HAP-1 (cell line): ENCODE data around the gene ADD2.
A peak's percentile ranks its signal among the peaks of the same experiment; 100 is the strongest.

Experiments
- DNase-seq, 2 experiments: peaks; one replicate each; pipeline ENCODE4 v3.0.0-alpha.2; 2016 to 2020; ENCODE audit warnings: low spot score in 2 of 2
- H3K27me3 ChIP-seq: fragments of 250-450 bp; sonication (Bioruptor Pico); 2 replicates; pipeline ENCODE4 v1.5.1; 2020; ENCODE audit warnings: low read depth, mild to moderate bottlenecking, moderate library complexity
- H3K36me3 ChIP-seq: fragments of 250-450 bp; sonication (Bioruptor Pico); replicated peaks from 2 replicates; pipeline ENCODE4 v1.5.1; 2020; ENCODE audit warnings: mild to moderate bottlenecking
- H3K4me1 ChIP-seq: fragments of 250-450 bp; sonication (Bioruptor Pico); 2 replicates; pipeline ENCODE4 v1.5.1; 2020; ENCODE audit warnings: mild to moderate bottlenecking
- H3K4me3 ChIP-seq: fragments of 250-450 bp; sonication (Bioruptor Pico); 2 replicates; pipeline ENCODE4 v1.5.1; 2020; ENCODE audit warnings: mild to moderate bottlenecking, moderate library complexity
- H3K9me3 ChIP-seq: fragments of 250-450 bp; sonication (Bioruptor Pico); 2 replicates; pipeline ENCODE4 v1.5.1; 2020; ENCODE audit warnings: mild to moderate bottlenecking, moderate library complexity
- in situ Hi-C: fragments of 300-500 bp; cut with MboI; formaldehyde crosslinking; loops from 3 replicates; pipeline ENCODE4 v1.14.3; 2020; ENCODE audit warnings: low sequenced_read_pairs, inconsistent platforms, mixed read lengths

The ADD2 gene

DNA sequence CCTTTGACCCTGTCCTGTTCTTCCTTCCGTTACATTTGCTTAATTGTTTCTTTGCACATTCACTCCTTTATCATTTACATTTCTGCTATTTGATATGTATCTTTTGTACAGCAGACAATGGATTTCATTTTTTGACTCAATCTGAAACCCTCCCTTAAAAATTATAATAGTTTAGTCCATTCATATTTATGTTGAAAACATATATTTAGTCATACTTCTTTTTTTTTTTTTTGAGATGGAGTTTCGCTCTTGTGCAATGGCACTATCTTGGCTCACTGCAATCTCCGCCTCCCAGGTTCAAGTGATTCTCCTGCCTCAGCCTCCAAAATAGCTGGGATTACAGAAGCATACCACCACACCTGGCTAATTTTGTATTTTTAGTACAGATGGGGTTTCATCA lies 119.0 kb downstream of the ADD2 start:
- Histone ChIP-seq H3K27me3 (no peaks in the 10 kb centered on the region), H3K4me3 (no peak overlapping the region), H3K4me1 (0 out of 2 replicates have a peak, but pooled peaks cover 2% of the 10 kb centered on the region), H3K36me3 (no peaks in the 10 kb centered on the region), H3K9me3 (no peaks in the 10 kb centered on the region)
- in situ Hi-C loops: loop anchor here (10.0 to 25.0 kb wide), 3 partner anchors 304 to 737 kb away; partner anchors contain the start of genes FAM136A and MXD1
- no peak for DNase-seq

DNA sequence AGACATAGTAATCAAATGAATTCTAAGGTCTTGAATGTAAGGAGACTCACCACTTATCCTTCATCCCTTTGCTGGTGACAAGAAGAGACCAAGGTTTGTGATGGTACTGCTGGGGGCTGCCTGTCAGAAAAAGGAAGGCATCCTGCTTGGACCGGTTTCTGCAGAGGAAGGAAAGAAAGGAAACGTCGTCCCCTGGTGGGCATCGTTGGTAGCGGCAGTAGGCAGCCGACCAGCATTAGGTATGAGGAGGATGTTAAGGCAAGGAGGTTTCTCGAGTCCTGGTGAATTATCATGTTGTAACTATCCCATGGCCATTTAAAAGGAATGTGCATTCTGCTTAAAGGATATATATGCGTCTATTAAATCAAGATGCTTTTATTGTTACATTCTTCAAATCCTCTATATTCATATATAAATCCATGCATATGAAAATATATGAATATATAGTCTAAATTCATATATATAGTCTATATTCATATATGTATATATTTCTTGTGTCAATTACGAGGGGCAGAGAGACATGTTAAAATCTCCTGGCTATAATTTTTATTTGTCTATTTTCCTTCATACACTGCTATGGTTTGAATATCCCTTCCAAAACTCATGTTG lies 120.0 kb downstream of the ADD2 start:
- no peak overlapping the region for H3K4me3 ChIP-seq
- 0 out of 2 replicates have a peak, but pooled peaks cover 1% of the 10 kb centered on the region for H3K4me1 ChIP-seq
- no peaks in the 10 kb centered on the region for H3K36me3 ChIP-seq
- no peaks in the 10 kb centered on the region for H3K27me3 ChIP-seq
- in situ Hi-C loops: loop anchor here (10.0 to 25.0 kb wide), 3 partner anchors 303 to 736 kb away; partner anchors contain the start of genes FAM136A and MXD1
- peak; percentile 59 to 86 for DNase-seq
- H3K9me3 ChIP-seq: no peaks in the 10 kb centered on the region

DNA sequence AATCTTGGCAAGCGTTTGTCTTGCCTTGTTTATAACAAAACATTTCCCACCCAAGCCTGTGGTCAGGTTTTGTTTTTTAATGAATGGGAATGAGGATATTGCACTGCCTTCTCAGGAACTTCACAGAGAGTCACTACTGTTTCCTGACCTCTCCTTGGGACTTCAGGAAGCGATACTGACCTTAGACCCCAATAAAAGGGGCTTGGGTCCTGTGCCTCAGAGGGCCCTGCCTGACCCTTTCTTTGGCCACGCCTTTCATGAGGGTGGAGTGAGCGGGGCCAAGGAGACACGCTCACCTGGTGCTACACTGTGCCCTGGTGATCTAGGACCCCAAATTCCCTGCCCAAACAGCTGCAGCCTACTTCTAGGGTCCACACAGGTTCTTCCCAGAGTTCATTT lies 121.6 kb downstream of the ADD2 start:
- Histone ChIP-seq H3K27me3 (no peaks in the 10 kb centered on the region), H3K4me1 (no peaks in the 10 kb centered on the region), H3K9me3 (no peaks in the 10 kb centered on the region), H3K4me3 (no peak overlapping the region), H3K36me3 (no peaks in the 10 kb centered on the region)
- no peak for DNase-seq
- in situ Hi-C loops: loop anchor here (10.0 to 25.0 kb wide), 3 partner anchors 302 to 734 kb away; partner anchors contain the start of genes FAM136A and MXD1

DNA sequence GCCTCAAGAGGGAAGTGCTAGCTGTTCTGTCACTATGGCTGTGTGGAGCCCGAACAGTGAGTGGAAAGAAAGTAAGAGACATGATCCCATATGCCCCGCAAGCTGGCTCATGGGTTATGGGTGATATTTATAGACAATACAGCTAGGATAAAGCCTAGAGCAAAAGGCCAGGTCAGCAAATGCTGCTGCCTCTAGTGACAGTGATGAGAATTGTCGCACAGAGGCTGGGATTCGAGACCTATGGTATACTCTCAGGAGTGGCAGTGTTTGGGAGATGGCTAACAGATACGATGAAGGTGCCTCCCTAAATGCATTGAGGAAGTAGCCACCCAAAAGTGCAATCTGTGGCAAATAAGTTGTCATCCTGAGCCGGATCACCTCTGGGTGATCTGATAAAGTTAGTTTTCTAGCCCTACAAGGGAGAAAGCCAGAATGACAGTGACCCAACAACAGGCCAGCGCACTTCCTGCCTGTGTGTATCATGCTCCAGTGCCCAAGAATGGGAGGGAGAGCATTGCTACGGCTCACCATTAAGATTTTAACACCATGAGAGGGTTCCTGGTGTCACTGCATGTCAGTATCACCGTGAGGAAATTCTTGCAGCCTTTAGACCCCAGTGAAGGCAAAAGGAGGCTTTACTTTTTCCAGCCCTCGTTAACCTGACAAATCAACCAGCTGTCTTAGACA lies 122.1 kb downstream of the ADD2 start:
- peak; percentile 20 to 29 for DNase-seq
- no peaks in the 10 kb centered on the region for H3K4me1 ChIP-seq
- 0 out of 2 replicates have a peak, but pooled peaks cover 2% of the 10 kb centered on the region for H3K27me3 ChIP-seq
- in situ Hi-C loops: loop anchor here (10.0 to 25.0 kb wide), 3 partner anchors 301 to 734 kb away; partner anchors contain the start of genes FAM136A and MXD1
- H3K4me3 ChIP-seq: no peak overlapping the region
- no peaks in the 10 kb centered on the region for H3K9me3 ChIP-seq
- no peaks in the 10 kb centered on the region for H3K36me3 ChIP-seq

DNA sequence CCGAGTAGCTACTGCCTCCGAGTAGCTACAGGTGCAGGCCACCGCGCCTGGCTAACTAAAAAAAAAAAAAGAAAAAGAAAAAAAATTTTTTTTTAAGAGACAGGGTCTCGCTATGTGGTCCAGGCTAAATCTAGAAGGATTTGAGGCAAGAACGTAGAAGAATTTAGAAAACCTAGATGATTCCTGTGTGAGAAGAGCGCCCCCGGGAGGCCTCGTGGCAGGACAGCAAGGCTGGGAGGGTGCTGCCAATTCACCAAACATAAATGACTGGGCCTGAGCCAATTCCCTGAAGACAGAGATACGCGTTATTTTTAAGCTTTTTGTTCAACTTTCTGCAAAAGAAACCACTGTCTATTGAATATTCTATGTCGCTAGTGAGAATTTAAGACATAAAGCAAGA lies 124.3 kb downstream of the ADD2 start:
- H3K4me1 ChIP-seq: no peaks in the 10 kb centered on the region
- H3K36me3 ChIP-seq: no peaks in the 10 kb centered on the region
- peak; percentile 23 to 65 for DNase-seq
- H3K4me3 ChIP-seq: no peak overlapping the region
- in situ Hi-C loops: loop anchor here (10.0 to 25.0 kb wide), 3 partner anchors 299 to 731 kb away; partner anchors contain the start of genes FAM136A and MXD1
- 0 out of 2 replicates have a peak, but pooled peaks cover 2% of the 10 kb centered on the region for H3K27me3 ChIP-seq
- H3K9me3 ChIP-seq: no peaks in the 10 kb centered on the region

DNA sequence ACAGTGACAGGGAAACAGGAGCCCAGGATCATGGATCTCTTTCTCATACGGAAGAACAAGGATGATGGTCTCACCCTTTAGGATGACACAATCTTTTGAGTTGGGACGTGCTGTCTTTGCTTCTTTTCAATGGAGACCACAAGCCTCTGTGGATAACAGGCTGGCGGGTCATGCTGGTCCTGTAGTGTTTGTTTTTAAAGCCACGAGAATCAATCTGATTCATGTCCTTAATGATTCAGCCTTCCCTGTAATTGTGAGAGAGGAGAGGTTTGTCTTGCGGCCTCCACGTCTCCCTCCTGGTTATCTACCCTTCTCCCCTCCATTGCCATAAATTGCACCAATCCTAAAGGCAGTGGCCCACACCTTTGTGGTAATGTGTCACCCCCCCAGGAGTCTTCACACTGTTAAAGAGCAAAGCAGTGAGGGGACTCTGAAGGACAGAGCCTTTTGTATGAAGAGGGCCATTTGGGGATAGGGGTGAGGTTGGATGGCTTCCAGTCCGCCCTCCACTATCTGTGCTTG lies 126.7 kb downstream of the ADD2 start:
- Histone ChIP-seq H3K4me1 (no peaks in the 10 kb centered on the region), H3K27me3 (0 out of 2 replicates have a peak, but pooled peaks cover 2% of the 10 kb centered on the region), H3K36me3 (no peaks in the 10 kb centered on the region), H3K9me3 (no peaks in the 10 kb centered on the region), H3K4me3 (no peak overlapping the region)
- DNase-seq: no peak
- in situ Hi-C loops: loop anchor here (10.0 to 25.0 kb wide), 3 partner anchors 297 to 729 kb away; partner anchors contain the start of genes FAM136A and MXD1

DNA sequence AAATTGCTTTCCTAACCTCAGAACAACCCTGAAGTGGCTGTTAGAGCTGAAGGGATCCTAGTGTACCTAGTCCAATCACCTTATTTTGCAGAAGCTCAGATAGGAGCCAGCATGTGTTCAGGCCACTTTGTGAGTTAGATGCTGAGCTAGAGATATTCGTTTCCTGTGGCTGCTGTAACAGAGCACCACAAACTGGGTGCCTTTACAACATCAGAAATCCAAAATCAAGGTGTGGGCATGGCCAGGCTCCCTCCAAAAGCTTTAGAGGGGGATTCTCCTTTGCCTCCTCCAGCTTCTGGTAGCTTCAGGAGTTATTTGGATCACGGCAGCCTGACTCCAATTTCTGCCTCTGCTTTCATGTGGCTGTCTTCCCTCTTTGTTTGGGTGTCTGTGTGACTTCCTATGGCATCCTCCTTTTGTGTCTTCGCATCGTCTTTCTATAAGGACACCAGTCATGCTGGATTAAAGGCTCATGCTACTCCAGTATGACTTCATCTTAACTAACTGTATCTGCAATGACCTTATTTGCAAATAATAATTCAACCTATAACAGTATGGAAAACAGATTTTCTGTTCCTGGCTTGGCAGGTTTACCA lies 128.1 kb downstream of the ADD2 start:
- in situ Hi-C loops: loop anchor here (10.0 to 25.0 kb wide), 3 partner anchors 295 to 728 kb away; partner anchors contain the start of genes FAM136A and MXD1
- no peaks in the 10 kb centered on the region for H3K36me3 ChIP-seq
- H3K4me3 ChIP-seq: no peak overlapping the region
- H3K27me3 ChIP-seq: 0 out of 2 replicates have a peak, but pooled peaks cover 2% of the 10 kb centered on the region
- no peaks in the 10 kb centered on the region for H3K9me3 ChIP-seq
- no peaks in the 10 kb centered on the region for H3K4me1 ChIP-seq
- no peak for DNase-seq

DNA sequence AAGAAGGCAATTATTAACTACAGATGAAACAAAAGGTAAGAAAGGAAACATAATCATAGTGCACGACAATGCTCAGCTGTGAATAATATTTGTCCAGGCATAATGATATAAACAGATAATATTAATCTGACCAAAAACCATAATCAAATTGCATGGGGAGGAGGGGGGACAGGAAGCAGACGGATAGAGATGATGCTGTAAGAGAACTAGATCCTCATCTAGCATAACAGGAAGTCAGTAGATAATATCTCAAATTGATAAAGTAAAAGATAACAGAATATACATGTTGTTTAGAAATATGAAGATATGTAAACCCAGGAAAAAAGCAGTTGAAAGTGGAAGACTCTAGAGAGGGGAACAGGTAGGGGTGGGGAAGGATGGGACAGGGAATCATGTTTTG lies 129.4 kb downstream of the ADD2 start:
- in situ Hi-C loops: loop anchor here (25.0 kb wide), 1 partner anchor 726 kb away; the partner anchor contains the start of gene MXD1
- no peaks in the 10 kb centered on the region for H3K4me1 ChIP-seq
- no peaks in the 10 kb centered on the region for H3K36me3 ChIP-seq
- 0 out of 2 replicates have a peak, but pooled peaks cover 2% of the 10 kb centered on the region for H3K27me3 ChIP-seq
- no peaks in the 10 kb centered on the region for H3K9me3 ChIP-seq
- no peak for DNase-seq
- H3K4me3 ChIP-seq: no peak overlapping the region

DNA sequence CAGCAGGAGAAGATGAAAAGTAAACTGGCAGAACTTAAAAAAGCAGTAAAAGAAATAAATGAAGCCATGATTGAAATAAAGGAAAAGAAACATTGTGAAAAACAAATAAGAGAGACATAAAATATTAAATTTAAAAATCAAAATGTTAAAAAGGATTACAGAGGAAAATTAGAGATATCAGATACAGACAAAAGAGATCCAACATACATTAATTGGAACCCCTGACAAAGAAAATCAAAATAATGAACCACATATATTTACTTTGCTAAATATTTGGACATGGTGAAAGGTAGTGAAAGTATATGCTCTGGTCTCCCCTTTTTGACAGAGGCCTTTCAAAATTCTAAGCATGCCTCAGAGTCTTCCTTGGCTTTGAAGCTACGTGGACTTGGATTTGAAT lies 134.5 kb downstream of the ADD2 start:
- no peaks in the 10 kb centered on the region for H3K9me3 ChIP-seq
- in situ Hi-C loops: loop anchor here (25.0 kb wide), 1 partner anchor 721 kb away; the partner anchor contains the start of gene MXD1
- H3K4me1 ChIP-seq: no peaks in the 10 kb centered on the region

DNA sequence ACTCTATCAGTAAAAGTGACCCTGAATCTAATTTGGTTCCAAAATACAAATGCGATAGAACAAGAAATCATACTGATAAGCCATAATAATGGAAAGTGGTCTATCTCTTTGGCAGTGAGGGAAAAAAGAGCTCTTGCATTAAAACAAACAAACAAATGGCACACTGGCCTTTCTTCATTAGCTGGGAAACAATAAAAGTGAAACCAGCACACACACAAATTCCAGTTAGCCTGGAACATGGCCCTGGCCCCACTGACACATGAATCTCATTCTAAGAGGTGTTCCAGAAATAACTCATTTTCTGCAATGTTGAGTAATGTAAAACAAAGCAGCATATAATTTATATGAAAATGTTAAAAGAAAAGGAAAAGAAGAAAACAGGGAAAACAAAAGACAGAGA lies 135.0 kb downstream of the ADD2 start:
- in situ Hi-C loops: loop anchor here (25.0 kb wide), 1 partner anchor 721 kb away; the partner anchor contains the start of gene MXD1
- Histone ChIP-seq H3K4me3 (no peak overlapping the region), H3K4me1 (no peaks in the 10 kb centered on the region), H3K9me3 (no peaks in the 10 kb centered on the region), H3K36me3 (no peaks in the 10 kb centered on the region), H3K27me3 (peaks cover 27% of the 10 kb centered on the region)
- no peak for DNase-seq

More for the DNA sequence above, 134.5 kb downstream of the ADD2 start:
- no peak overlapping the region for H3K4me3 ChIP-seq
- no peaks in the 10 kb centered on the region for H3K36me3 ChIP-seq
- H3K27me3 ChIP-seq: peaks cover 26% of the 10 kb centered on the region
- DNase-seq: no peak

DNA sequence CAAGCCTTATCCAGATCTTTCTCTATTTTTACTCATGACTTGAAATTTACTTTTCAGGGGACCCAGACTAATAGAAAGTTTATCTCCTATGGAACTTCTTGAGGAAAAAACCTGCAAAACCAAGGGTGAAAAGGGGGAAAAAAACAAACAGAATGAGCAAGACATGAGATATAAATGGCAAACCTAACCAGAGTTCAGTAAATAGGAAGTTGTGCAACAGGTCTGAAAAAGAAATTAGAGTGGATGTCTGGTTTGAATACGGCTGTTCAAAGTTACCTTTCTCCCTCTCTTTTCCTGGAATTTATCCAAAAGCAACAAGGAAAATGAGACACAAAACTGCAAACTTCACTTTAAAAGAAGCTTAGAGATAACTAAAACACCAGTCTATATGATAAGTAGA lies 135.6 kb downstream of the ADD2 start:
- no peak overlapping the region for H3K4me3 ChIP-seq
- H3K27me3 ChIP-seq: peaks cover 28% of the 10 kb centered on the region
- H3K9me3 ChIP-seq: no peaks in the 10 kb centered on the region
- H3K4me1 ChIP-seq: no peaks in the 10 kb centered on the region
- DNase-seq: no peak
- no peaks in the 10 kb centered on the region for H3K36me3 ChIP-seq
- in situ Hi-C loops: loop anchor here (25.0 kb wide), 1 partner anchor 720 kb away; the partner anchor contains the start of gene MXD1

DNA sequence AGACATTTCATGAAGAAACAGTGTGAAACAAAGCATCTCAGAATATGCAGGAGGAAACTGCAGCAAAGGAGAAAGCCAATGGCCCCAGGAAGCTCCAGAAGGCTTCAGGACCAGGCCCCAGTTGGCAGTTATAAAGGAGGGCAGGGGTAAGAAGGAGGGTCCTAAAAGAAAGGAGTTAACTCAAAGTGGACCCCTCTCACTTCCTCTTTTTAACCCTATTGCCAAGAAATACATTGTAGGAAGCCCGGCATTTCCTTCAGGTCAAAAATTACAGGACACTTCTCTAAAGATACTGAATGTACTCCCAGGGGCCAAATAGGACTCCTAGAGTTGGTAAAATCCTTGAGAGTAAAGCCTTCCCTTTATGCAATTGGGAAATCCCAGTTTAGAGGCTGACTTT lies 137.2 kb downstream of the ADD2 start:
- H3K4me1 ChIP-seq: no peaks in the 10 kb centered on the region
- H3K4me3 ChIP-seq: no peak overlapping the region
- H3K27me3 ChIP-seq: peaks cover 28% of the 10 kb centered on the region
- no peak for DNase-seq
- H3K36me3 ChIP-seq: no peaks in the 10 kb centered on the region
- no peaks in the 10 kb centered on the region for H3K9me3 ChIP-seq
- in situ Hi-C loops: loop anchor here (25.0 kb wide), 1 partner anchor 718 kb away; the partner anchor contains the start of gene MXD1
